ENCODE results near the gene TP53I3. TPM values are rescaled to one million over a fixed set of nuclear protein-coding genes. Genes with fewer than 3 reads are reported as not detected.
"Not testable (repeated sequence)": the region's sequence is repeated elsewhere in the genome, so short reads cannot be mapped to it uniquely, and the experiment has no call there.

The TP53I3 gene
- total RNA-seq, 1 donor from 2014 or later: 2.7 TPM

DNA sequence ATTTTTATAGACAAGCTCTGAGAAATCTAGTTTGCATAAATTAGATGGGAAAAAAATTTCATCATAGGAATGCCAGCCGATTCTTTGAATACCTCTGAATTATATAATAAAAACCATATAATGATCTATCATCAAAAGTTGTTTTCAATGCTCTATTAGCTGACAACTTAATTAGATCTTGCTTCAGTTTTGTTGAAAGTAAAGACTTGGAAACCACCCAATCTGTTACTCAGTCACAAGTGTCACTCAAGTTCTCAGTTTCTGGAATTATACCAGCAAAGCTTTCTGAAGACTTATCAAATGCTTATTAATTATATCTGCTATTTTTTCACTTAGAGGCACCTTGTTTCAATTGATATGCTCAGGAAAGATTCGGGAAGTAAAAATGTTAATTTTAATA is 17.4 kb upstream of the TP53I3 start:
- intact Hi-C loops (cut with micrococcal nuclease): no loop called here

DNA sequence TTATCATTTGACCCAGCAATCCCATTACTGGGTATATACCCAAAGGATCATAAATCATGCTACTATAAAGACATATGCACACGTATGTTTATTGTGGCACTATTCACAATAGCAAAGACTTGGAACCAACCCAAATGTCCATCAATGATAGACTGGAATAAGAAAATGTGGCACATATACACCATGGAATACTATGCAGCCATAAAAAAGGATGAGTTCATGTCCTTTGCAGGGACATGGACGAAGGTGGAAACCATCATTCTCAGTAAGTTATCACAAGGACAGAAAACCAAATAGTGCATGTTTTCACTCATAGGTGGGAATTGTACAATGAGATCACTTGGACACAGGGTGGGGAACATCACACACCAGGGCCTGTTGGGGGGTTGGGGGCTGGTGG is 16.1 kb upstream of the TP53I3 start:
- intact Hi-C loops (cut with micrococcal nuclease): not testable (repeated sequence)

DNA sequence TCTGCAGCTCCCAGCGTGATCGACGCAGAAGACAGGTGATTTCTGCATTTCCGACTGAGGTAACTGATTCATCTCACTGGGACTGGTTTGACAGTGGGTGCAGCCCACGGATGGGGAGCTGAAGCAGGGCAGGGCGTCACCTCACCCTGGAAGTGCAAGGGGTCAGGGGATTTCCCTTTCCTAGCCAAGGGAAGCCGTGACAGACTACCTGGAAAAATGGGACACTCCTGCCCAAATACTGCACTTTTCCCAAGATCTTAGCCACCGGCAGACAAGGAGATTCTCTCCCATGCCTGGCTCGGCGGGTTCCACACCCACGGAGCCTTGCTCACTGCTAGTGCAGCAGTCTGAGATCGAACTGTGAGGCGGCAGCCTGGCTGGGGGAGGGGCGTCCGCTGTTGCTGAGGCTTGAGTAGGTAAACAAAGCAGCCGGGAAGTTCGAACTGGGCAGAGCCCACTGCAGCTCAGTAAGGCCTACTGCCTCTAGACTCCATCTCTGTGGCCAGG is 10.6 kb upstream of the TP53I3 start:
- intact Hi-C loops (cut with micrococcal nuclease): not testable (repeated sequence)

DNA sequence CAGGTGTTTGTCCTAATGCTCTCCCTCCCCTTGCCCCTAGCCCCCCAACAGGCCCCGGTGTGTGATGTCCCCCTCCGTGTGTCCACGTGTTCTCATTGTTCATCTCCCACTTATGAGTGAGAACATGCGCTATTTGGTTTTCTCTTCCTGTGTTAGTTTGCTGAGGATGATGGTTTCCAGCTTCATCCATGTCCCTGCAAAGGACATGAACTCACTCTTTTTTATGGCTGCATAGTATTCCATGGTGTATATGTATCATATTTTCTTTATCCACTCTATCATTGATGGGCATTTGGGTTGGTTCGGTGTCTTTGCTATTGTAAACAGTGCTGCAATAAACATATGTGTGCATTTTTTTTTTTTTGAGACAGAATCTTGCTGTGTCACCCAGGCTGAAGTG is 8.6 kb upstream of the TP53I3 start:
- intact Hi-C loops (cut with micrococcal nuclease): not testable (repeated sequence)

DNA sequence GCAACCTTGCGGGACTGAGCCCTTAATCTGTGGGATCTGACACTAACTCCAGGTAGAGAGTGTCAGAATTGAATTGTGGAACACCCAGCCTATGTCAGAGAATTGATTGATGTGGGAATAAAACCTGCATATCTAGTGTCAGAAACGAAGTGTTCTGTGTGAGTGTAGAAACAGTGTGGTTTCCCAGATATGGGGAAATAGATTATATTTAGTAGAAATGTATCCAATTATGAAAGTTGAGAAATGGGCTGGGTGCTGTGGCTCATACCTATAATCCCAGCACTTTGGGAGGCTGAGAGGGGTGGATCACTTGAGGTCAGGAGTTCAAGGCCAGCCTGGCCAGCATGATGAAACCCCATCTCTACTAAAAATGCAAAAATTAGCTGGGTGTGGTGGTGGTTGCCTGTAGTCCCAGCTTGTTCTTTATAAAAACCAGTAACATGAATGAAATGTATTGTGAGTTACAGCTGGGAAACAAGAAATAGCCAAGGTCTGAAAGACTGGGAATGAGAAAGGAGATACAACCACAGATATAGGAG is 4.3 kb upstream of the TP53I3 start:
- intact Hi-C loops (cut with micrococcal nuclease): no loop called here

DNA sequence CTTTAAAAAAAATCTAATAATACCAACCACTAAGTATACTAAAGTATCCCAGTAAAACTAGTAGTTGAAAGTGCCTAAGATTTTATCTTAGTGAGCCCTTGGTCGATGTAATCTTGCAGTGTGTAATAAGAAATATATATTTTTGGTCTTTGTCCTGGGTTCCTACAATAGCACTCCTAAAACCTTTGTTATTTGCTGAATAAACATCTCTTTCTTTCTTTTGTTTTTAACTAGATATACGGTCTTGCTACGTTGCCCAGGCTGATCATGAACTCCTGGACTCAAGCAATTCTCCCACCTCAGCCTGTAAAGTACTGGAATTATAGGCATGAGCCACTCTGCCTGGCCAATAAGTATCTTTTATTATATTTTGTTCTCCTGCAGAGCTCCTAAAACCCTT is 2.4 kb upstream of the TP53I3 start:
- intact Hi-C loops (cut with micrococcal nuclease): no loop called here

DNA sequence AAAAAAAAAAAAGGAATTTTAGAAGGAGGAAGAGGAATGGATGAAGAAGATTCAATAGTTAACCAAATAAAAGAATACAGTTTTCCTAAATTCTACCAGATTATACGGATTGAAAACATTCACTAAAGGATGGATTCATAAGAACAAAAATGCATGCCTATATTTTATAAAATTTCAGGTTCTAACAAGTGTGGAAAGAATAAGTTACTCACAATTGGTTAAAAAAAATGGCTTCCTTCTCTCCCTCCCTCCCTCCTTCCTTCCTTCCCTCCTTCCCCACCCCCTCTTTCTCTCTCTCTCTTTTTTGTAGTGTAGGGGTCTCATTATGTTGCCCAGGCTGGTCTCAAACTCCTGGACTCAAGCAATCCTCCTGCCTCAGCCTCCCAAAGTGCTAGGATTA is 1.6 kb upstream of the TP53I3 start:
- intact Hi-C loops (cut with micrococcal nuclease): no loop called here

DNA sequence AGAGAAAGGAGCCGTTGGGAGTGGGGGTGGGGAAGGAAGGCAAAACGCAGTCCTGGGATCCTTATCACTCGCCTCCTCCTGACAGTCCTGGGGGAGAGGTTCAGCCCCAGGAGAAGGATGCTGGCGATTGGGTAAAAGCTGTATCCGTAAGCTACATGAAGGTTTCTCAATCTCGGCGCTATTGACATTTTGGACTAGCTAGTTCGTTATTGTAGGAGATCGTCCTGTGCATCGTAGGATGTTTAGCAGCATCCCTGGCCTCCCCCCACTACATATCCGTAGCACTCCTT is 511 bp upstream of the TP53I3 start:
- intact Hi-C loops (cut with micrococcal nuclease): loop anchor here (2.0 kb wide), 2 partner anchors 38 to 298 kb away; partner anchors contain the start of gene WDCP

DNA sequence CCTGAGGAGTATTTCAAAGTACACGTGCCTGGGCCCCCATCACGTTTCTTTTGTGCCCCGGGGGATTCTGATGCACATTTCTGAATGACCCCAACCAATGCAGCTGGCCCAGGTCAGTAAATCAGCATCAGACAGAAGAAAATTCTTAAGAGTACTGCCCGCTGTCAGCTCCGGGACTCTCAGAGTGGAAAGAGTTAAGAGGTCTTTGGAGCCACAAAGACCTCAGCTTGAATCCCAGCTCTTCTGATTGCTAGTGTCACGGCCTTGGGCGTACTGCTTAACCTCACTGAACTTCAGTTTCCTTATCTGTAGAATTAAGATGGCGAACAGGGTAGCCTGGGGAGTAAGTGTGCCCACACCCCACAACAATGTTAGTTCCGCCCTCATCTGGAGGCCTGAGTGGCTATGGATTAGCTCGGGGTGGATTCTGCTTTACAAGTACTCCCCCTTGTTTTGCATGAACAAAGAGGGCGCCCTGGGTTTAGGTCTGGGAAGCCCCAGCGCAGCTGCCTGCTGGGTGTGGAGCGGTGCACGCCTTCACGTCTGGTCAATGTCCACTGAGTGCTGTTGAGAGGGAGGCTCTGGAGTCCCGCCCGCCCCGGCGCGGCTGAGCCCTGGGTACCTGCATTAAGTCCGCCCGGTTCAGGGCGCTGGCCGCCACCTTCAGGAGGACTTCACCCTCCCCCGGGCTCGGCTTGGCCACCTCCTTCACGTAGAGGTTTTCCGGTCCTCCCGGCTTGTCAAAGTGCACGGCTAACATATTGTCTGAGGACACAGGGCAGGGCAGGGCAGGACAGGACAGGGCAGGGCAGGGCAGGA is 858 bp downstream of the TP53I3 start:
- intact Hi-C loops (cut with micrococcal nuclease): loop anchor here (1.0 to 2.0 kb wide), 5 partner anchors 7 to 299 kb away; partner anchors contain the start of genes SF3B6 and WDCP

DNA sequence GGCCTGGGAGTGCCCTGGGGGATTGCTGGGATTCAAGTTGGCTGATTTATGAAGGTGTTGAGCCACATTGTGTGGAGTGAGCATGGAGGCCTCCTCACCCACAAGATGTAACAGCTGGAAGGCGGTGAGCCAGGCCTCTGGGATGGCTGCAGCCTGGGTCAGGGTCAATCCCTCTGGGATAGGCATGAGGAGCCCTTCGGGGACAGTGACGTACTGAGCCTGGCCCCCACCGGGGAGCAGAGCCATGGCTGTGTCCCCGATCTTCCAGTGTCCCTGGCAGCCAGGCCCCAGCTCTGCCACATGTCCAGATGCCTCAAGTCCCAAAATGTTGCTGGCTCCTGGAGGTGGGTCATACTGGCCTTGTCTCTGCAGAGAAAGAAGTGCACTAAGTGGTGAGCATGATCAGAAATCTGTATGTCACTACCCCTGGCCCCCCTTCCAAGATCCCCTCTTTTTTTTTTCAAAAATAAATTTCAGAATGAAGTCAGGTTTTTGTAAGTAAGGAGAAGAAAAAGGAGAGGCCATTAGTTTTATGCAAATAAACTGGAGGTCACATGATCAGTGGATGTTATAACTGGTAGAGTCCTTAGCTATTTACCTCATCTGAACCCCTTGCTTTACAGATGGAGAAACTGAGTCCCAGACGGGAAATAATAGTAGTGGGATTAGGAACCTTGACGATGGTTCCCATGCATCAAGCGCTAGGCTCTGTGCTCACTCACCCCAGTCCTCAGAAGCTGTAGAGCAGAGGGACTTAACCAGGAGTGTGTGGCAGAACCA is 1.7 kb downstream of the TP53I3 start:
- intact Hi-C loops (cut with micrococcal nuclease): no loop called here

DNA sequence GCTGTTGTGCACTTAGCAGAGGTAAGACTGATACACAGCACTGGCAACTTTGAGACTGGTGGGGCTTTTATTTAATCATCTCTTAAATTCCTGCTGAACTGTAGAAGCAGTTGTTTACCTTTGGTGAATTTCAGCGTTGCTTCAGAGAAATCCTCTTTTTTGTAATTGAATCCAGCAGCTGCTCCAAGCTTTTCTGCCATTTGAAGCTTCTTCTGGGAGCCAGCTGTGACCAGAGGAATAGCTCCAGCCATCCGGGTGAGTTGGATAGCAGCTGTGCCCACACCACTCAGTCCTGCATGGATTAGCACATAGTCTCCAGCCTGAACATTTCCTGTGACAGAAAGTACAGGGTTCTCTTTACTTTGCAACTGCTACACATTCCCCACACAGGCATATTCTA is 3.9 kb downstream of the TP53I3 start:
- intact Hi-C loops (cut with micrococcal nuclease): no loop called here

DNA sequence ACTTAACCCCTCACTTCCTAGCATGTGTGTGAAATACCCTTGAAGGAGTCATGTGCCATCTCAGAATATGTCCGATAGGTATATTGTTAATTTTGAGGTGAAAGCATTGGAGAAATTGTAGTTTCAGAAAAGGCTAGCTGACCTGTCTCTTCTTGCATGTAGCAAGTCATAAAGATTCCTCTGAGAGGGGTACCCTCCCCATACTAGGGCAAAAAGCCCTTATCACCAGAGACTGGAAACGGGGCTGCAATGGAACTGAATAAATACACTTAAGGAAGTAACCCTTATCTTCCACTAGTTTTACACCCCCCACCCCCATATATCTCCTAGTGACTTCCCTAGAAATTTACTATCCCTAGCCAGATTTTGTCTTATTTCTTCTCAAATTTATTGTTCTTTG is 6.8 kb downstream of the TP53I3 start:
- intact Hi-C loops (cut with micrococcal nuclease): loop anchor here (2.0 to 10.0 kb wide), 3 partner anchors 45 to 717 kb away; partner anchors contain the start of genes CENPO, FAM228B, NCOA1 and PFN4

DNA sequence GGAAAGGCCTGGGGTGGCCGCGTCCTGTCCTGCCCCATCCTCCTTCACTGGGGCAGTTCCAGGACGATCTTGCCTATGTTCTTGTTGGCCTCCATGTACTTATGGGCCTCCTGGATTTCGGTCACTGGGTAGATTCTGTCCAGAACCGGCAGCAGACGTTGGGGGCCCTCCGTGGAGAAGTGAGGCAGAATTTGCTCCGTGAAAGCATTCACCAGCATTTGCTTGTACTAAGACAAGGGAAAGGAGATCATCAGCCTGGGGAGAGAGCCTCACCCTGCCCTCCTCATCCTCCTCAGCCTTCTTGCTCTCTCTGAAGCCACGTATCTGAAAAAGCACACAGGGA is 7.1 kb downstream of the TP53I3 start:
- intact Hi-C loops (cut with micrococcal nuclease): loop anchor here (2.0 to 10.0 kb wide), 3 partner anchors 45 to 717 kb away; partner anchors contain the start of genes CENPO, FAM228B, NCOA1 and PFN4

DNA sequence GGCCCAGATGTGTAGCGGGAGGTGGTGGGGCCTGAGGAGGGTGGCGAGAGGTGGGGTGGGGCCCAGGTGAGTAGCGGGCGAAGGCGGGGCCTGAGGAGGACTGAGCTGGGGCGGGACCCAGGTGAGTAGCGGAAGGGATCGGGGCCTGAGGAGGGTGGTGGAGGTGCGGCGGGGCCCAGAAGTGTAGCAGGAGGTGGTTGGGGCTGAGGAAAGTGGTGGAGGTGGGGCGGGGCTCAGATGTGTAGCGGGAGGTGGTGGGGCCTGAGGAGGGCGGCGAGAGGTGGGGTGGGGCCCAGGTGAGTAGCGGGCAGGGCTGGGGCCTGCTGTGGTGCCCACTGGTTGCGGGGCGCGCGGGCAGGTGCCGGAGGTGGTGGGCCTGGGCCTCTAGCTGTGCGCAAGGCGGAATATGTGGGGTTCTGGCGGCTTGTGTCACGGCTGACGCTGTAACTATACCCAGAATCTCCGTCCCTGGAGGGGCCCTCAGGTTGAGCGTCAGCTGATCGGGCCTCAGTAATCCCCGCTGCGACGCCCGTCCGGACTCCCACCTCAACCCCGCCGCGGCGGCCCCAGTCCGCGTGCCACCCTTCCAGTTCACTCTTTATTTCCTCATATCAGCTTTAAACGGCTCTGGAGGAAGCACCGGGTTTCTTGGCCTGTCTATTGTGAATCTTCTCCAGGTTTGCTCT is 7.6 kb downstream of the TP53I3 start:
- intact Hi-C loops (cut with micrococcal nuclease): loop anchor here (1.0 to 10.0 kb wide), 8 partner anchors 7 to 718 kb away; partner anchors contain the start of genes ATAD2B, CENPO, FAM228B and ITSN2

DNA sequence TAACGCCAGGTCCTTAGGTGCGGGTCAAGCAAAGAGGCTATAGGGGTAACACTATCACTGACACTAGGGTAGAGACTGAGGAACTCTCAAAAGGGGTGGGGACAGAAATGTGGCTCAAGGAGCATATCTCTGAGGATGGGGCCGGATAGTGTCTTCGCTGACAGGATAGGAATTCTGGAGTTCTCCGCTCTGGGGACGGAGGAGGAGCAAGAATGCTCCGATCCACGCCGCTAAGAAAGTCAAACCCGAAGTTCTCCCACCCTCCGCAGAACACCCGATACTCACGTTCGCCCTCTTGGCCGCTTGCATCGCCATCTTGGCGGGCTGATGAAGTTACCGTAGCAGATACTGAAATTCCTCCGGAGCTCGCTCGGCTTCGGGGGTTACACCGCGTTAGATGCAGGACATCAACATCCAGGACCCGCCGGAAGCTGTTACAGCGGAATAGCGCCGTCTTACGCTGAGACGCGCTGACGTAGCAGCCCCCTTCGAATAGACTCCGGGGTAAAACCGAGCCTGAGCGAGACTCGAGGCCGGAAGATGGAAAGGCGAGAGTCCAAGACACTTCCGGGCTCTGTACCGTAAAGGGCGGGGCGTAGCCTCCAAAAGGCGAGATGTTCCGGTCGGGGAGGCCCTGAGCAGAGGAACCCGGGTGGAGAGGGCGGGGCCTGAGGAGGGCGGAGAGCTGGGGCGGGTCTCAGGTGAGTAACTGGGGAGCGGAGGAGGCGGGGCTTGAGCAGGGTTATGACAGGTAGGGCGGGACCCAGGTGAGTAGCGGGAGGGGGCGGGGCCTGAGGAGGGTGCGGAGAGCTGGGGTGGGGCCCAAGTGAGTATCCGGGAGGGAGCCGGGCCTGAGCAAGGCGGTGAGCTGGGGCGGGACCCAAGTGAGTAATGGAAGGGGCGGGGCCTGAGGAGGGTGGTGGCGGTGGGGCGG is 8.5 kb downstream of the TP53I3 start, which contains the start of gene SF3B6:
Gene SF3B6, minus strand, starts transcription at position 412 of the 934 bp plus-strand sequence. Its CDS starts 97 bp downstream, at position 315.
- intact Hi-C loops (cut with micrococcal nuclease): loop anchor here (1.0 to 10.0 kb wide), 8 partner anchors 8 to 719 kb away; partner anchors contain the start of genes ATAD2B, CENPO, FAM228B and ITSN2

DNA sequence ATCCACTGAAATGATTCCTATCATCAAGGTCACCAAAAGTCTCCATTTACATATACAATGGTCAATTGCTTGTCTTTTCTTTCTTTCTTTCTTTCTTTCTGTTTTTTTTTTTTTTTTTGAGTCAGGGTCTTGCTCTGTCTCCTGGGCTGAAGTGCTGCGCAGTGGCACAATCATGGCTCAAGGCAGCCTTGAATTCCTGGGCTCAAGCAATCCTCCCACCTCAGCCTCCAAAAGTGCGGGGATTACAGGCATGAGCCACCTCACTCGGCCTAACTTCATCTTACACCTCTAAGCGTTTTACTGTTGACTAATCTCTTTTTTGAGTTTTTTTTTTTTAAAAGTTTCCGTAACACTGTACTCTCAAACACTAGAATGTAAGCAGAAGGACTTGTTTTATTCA is 9.4 kb downstream of the TP53I3 start:
- intact Hi-C loops (cut with micrococcal nuclease): loop anchor here (10.0 kb wide), 1 partner anchor 720 kb away; the partner anchor contains the start of genes CENPO and PTRHD1

DNA sequence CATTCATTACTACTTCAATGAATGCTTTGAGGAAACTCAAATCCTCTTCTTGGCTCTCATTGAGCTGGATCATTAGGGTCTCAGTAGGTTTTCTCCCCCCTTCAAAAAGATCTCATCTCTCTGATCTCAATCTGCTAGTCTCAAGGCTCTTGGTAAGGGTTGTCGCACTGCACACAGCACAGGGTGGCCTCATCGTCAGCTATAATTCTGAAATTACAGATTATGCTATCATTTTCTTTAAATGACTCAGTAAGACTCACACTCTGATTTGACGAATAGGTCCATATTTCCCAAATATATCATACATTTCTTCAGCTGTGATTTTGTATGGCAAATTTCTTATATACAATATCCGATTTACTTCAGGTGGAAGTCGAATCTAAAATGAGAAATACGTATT is 10.8 kb downstream of the TP53I3 start:
- intact Hi-C loops (cut with micrococcal nuclease): loop anchor here (10.0 kb wide), 1 partner anchor 721 kb away; the partner anchor contains the start of genes CENPO and PTRHD1

DNA sequence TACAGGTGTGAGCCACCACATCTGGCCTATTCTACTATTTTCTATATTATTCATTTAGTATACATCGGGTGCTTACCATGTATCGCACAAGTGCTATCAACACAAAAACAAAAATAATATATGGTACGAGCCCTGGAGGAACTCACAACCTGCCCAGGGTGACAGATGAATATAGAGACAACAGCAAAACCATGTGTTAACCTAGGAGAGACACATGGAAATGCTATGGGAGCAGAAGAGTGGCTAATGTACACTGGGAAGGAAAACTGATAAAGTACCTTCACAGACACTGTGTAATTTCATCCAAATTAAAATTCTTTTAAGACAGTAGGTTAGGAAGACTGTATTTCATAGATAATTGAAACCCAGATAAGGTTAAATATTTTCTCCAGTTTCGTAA is 12.4 kb downstream of the TP53I3 start:
- intact Hi-C loops (cut with micrococcal nuclease): loop anchor here (10.0 kb wide), 1 partner anchor 723 kb away; the partner anchor contains the start of genes CENPO and PTRHD1

DNA sequence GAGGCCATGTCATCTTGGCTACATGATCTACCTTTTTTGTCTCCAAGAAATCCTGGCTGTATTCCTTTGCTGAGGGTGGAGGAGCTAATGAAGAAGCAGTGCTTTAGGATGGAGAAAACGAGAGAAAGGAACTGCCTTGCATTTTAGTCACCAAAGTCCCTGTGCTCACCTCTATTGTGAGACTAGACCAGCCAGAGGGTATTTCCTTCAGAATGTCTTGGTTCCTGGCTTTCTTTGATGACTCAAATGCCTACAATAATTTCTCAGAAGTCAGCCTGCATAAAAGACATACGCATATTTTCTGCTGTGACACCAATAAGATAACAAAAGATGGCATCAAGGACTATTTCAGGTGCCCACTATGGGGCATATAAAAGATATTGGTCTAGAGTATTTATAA is 19.3 kb downstream of the TP53I3 start:
- intact Hi-C loops (cut with micrococcal nuclease): no loop called here

Data from T-helper 2 cell treated with Interferon-gamma antibody and Interleukin-4, amounts not matched to agents 100 ng/mL and 5 ng/mL, for 36 hours (primary cell).